ENCODE data around the gene SCN5A. TPM values are rescaled to one million over a fixed set of nuclear protein-coding genes. Genes with fewer than 3 reads are reported as not detected.

SCN5A gene
- total and polyA plus RNA-seq, 4 donors = 0.38 to 2.0 (median 0.61) TPM

- DNase-seq (no peak), ATAC-seq (ENCODE audit: low FRiP score) (no peak)
- Histone ChIP-seq H3K9me3 (ENCODE audit: control insufficient read depth, low read length) (peaks cover 2% of the 10 kb centered on the region), H3K4me3 (ENCODE audit: low read length in 2 of 2) (no peak overlapping the region), H3K4me1 (ENCODE audit: control insufficient read depth in 1 of 2, insufficient read depth in 2 of 2, low read length in 2 of 2) (no peaks in the 10 kb centered on the region), H3K27ac (ENCODE audit: low read depth in 1 of 2, low read length in 2 of 2) (no peak overlapping the region), H3K27me3 (ENCODE audit: control insufficient read depth in 1 of 2, insufficient read depth in 2 of 2, low read length in 1 of 2) (no peaks in the 10 kb centered on the region), H3K36me3 (ENCODE audit: control insufficient read depth in 1 of 2, insufficient read depth in 2 of 2, low read length in 1 of 2) (no peaks in the 10 kb centered on the region)
- intact Hi-C loops (cut with DNase I) = no loop called here
- WGBS, 2 donors = 76 to 81% methylated on average over 6 of the region's 6 CpGs
Measured at GRCh38 chr3:38552364-38552763, 97.1 kb downstream of the SCN5A start.

DNA sequence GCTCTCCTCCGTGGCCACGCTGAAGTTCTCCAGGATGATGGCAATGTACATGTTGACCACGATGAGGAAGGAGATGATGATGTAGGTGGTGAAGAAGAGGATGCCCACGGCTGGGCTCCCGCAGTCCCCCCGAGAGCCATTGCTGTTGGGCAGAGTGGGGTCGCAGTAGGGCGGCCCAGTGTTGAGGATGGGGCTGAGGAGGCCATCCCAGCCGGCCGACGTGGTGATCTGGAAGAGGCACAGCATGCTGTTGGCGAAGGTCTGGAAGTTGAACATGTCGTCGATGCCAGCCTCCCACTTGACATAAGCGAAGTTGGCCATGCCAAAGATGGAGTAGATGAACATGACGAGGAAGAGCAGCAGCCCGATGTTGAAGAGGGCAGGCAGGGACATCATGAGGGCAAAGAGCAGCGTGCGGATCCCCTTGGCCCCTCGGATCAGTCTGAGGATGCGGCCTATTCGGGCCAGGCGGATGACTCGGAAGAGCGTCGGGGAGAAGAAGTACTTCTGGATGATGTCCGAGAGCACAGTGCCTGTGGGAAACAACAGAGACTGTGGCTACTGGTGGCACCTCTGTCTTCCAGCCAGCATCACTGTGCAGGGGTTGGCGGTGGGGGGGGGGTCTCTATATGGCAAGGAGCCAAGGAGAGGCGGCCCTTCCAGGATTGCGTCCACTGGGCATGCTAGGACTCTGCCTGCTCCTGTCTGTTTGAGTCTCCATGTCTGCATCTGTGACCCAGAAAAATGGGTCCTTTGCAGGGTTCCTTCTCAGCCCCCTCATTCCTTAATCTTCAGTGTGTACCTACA is 98.3 kb downstream of the SCN5A start:
- intact Hi-C loops (cut with DNase I) = no loop called here
- Histone ChIP-seq H3K27me3 (ENCODE audit: control insufficient read depth in 1 of 2, insufficient read depth in 2 of 2, low read length in 1 of 2) (no peaks in the 10 kb centered on the region), H3K4me1 (ENCODE audit: control insufficient read depth in 1 of 2, insufficient read depth in 2 of 2, low read length in 2 of 2) (no peaks in the 10 kb centered on the region), H3K9me3 (ENCODE audit: control insufficient read depth, low read length) (peaks cover 2% of the 10 kb centered on the region), H3K27ac (ENCODE audit: low read depth in 1 of 2, low read length in 2 of 2) (no peak overlapping the region), H3K4me3 (ENCODE audit: low read length in 2 of 2) (no peak overlapping the region), H3K36me3 (ENCODE audit: control insufficient read depth in 1 of 2, insufficient read depth in 2 of 2, low read length in 1 of 2) (no peaks in the 10 kb centered on the region)
- no peak for ATAC-seq (ENCODE audit: low FRiP score)
- WGBS, 2 donors = 94 to 95% methylated on average over 30 of the region's 30 CpGs
- peak in 1 of 2 donors; percentile 47 for DNase-seq

DNA sequence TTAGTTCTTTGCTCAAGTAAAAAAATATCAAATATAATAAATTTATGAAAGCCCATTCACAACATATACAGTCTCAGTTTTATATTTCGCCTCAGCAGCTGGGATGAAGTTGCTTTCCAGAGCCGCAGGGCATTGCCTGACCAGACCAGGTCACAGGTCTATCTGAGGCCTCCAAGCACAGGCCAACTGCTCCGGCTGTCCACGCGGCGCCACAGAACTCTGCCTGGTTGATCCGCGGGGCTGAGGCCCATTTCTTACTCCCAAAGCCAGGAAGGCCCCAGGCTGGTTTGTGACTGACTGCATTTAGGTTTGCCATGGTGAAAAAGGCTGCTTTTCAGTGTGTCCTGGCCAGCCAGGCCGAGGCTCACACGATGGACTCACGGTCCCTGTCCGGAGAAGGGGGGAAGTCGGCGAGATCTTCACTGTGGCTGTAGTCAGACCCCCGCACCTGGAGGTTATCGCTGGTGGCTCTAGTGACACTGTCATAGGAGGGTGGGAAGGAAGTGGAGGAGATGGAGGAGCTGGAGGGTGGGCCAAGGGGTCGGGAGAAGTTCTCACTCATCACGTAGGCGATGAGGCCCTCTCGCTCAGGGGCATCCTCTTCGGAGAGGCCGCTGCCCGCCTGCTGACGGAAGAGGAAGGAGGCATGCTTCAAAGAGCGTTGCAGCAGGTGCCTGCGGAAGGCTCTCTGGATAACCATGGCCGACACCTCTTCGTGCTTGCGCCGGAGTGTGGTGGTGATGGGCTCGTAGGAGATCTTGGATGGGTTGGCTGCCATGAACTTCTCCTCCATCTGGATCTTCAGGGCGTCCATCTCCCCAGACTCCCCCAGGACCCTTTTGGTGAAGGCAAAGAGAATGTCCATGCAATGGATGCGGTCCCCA is 99.3 kb downstream of the SCN5A start:
- 96 to 97% methylated on average over 33 of the region's 33 CpGs for WGBS, 2 donors
- intact Hi-C loops (cut with DNase I) = no loop called here
- DNase-seq (peak in 1 of 2 donors; percentile 50), ATAC-seq (ENCODE audit: low FRiP score) (no peak)
- H3K4me1 ChIP-seq (ENCODE audit: control insufficient read depth in 1 of 2, insufficient read depth in 2 of 2, low read length in 2 of 2) = no peaks in the 10 kb centered on the region
- H3K4me3 ChIP-seq (ENCODE audit: low read length in 2 of 2) = no peak overlapping the region
- H3K27ac ChIP-seq (ENCODE audit: low read depth in 1 of 2, low read length in 2 of 2) = no peak overlapping the region
- peaks cover 2% of the 10 kb centered on the region for H3K9me3 ChIP-seq (ENCODE audit: control insufficient read depth, low read length)
- H3K36me3 ChIP-seq (ENCODE audit: control insufficient read depth in 1 of 2, insufficient read depth in 2 of 2, low read length in 1 of 2) = no peaks in the 10 kb centered on the region
- H3K27me3 ChIP-seq (ENCODE audit: control insufficient read depth in 1 of 2, insufficient read depth in 2 of 2, low read length in 1 of 2) = no peaks in the 10 kb centered on the region

DNA sequence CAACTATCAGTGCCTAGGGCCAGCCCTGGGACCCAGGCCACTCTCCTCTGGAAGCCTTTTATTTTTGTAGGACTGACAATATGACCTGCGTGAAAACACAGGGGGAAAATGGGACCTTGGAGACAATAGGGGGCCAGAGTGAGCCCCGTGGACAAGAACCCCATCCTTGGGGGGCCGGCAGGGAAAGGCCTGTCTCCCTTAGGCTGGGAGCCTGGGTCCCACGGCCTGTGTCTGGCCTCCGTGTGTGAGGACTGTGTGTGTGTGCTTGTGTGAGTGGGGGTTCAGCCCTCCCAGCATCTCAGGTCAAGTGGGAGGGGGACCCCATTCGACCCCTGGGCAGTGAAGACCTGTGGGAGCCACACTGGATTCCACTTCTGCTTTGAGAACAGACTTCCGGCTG is 100.0 kb downstream of the SCN5A start:
- H3K4me1 ChIP-seq (ENCODE audit: control insufficient read depth in 1 of 2, insufficient read depth in 2 of 2, low read length in 2 of 2) = no peaks in the 10 kb centered on the region
- peak in 1 of 2 donors; percentile 45 for DNase-seq
- no peaks in the 10 kb centered on the region for H3K27me3 ChIP-seq (ENCODE audit: control insufficient read depth in 1 of 2, insufficient read depth in 2 of 2, low read length in 1 of 2)
- no peak overlapping the region for H3K4me3 ChIP-seq (ENCODE audit: low read length in 2 of 2)
- peaks cover 2% of the 10 kb centered on the region for H3K9me3 ChIP-seq (ENCODE audit: control insufficient read depth, low read length)
- 89 to 91% methylated on average over 7 of the region's 7 CpGs for WGBS, 2 donors
- no peaks in the 10 kb centered on the region for H3K36me3 ChIP-seq (ENCODE audit: control insufficient read depth in 1 of 2, insufficient read depth in 2 of 2, low read length in 1 of 2)
- no peak overlapping the region for H3K27ac ChIP-seq (ENCODE audit: low read depth in 1 of 2, low read length in 2 of 2)
- intact Hi-C loops (cut with DNase I) = no loop called here
- no peak for ATAC-seq (ENCODE audit: low FRiP score)

- no peak for DNase-seq
- 83 to 91% methylated on average over 9 of the region's 9 CpGs for WGBS, 2 donors
- Histone ChIP-seq H3K27me3 (ENCODE audit: control insufficient read depth in 1 of 2, insufficient read depth in 2 of 2, low read length in 1 of 2) (no peaks in the 10 kb centered on the region), H3K9me3 (ENCODE audit: control insufficient read depth, low read length) (peaks cover under 1% of the 10 kb centered on the region), H3K4me1 (ENCODE audit: control insufficient read depth in 1 of 2, insufficient read depth in 2 of 2, low read length in 2 of 2) (no peaks in the 10 kb centered on the region), H3K27ac (ENCODE audit: low read depth in 1 of 2, low read length in 2 of 2) (no peak overlapping the region), H3K36me3 (ENCODE audit: control insufficient read depth in 1 of 2, insufficient read depth in 2 of 2, low read length in 1 of 2) (no peaks in the 10 kb centered on the region), H3K4me3 (ENCODE audit: low read length in 2 of 2) (no peak overlapping the region)
- intact Hi-C loops (cut with DNase I) = no loop called here
- no peak for ATAC-seq (ENCODE audit: low FRiP score)
Measured at GRCh38 chr3:38549082-38549481, 100.4 kb downstream of the SCN5A start.

DNA sequence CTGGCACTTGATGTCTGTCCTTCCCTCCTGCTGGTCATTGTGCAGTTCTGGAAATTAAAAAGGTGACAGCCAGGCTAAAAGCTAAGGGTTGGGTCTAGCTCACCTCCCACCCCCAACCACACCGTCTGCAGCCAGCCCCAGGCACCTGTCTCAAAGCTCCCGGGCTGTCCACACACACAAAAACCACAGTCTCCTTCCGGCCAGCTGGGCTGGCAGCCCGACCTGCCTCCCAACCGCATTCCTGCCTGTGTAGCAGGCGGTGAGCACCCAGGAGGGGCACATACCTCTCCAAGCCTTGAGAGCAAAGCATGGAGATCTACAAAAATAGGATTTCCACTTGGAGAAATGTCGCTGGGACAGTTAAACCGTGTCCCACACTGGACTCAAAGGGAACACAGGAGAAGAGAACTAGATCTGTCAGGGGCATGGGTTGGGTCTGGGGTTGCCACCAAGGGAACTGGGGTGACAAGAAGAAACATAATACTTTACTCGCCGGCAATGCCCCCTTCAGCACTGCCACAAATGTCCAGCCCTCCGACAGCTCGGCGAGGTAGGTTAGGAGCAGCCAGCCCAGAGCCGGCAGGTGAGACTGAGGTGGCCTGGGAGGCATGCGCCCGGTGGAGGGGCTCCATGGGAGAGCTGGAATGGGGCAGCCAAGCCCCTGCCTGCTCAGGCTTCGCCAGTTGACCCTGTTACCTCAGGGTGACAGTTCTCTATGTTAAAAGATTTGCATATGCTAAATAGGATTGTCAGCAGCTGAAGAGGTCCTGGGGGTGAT is 101.1 kb downstream of the SCN5A start:
- no peaks in the 10 kb centered on the region for H3K27me3 ChIP-seq (ENCODE audit: control insufficient read depth in 1 of 2, insufficient read depth in 2 of 2, low read length in 1 of 2)
- no peaks in the 10 kb centered on the region for H3K9me3 ChIP-seq (ENCODE audit: control insufficient read depth, low read length)
- H3K36me3 ChIP-seq (ENCODE audit: control insufficient read depth in 1 of 2, insufficient read depth in 2 of 2, low read length in 1 of 2) = no peaks in the 10 kb centered on the region
- DNase-seq (no peak), ATAC-seq (ENCODE audit: low FRiP score) (no peak)
- WGBS, 2 donors = 61 to 65% methylated on average over 17 of the region's 17 CpGs
- no peak overlapping the region for H3K4me3 ChIP-seq (ENCODE audit: low read length in 2 of 2)
- H3K4me1 ChIP-seq (ENCODE audit: control insufficient read depth in 1 of 2, insufficient read depth in 2 of 2, low read length in 2 of 2) = no peaks in the 10 kb centered on the region
- no peak overlapping the region for H3K27ac ChIP-seq (ENCODE audit: low read depth in 1 of 2, low read length in 2 of 2)
- intact Hi-C loops (cut with DNase I) = no loop called here

DNA sequence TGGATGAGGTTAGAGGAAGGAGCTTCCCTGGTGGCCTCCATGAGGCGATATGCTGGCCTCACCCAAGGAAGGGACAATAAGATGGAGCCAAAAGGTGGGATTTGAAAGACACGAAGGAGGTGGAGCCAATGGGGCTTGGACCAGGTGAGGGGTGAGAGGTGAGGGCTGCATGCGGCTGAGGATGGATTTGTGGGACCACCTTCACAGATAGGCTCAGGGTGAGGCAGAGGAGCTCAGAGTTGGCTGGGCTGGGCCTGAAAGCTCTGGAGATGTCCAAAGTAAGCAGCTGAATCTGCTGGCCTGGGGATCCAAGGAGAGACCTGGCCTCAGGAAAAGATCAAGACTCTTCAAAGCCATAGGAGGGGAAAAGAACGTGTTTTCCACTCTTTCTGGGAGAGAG is 103.5 kb downstream of the SCN5A start:
- intact Hi-C loops (cut with DNase I) = no loop called here
- Histone ChIP-seq H3K27ac (ENCODE audit: low read depth in 1 of 2, low read length in 2 of 2) (no peak overlapping the region), H3K4me3 (ENCODE audit: low read length in 2 of 2) (no peak overlapping the region), H3K36me3 (ENCODE audit: control insufficient read depth in 1 of 2, insufficient read depth in 2 of 2, low read length in 1 of 2) (no peaks in the 10 kb centered on the region), H3K9me3 (ENCODE audit: control insufficient read depth, low read length) (no peaks in the 10 kb centered on the region), H3K4me1 (ENCODE audit: control insufficient read depth in 1 of 2, insufficient read depth in 2 of 2, low read length in 2 of 2) (no peaks in the 10 kb centered on the region), H3K27me3 (ENCODE audit: control insufficient read depth in 1 of 2, insufficient read depth in 2 of 2, low read length in 1 of 2) (no peaks in the 10 kb centered on the region)
- ATAC-seq (ENCODE audit: low FRiP score) = no peak
- 90 to 92% methylated on average over 4 of the region's 4 CpGs for WGBS, 2 donors
- no peak for DNase-seq

- H3K36me3 ChIP-seq (ENCODE audit: control insufficient read depth in 1 of 2, insufficient read depth in 2 of 2, low read length in 1 of 2) = no peaks in the 10 kb centered on the region
- no peak overlapping the region for H3K27ac ChIP-seq (ENCODE audit: low read depth in 1 of 2, low read length in 2 of 2)
- no peaks in the 10 kb centered on the region for H3K9me3 ChIP-seq (ENCODE audit: control insufficient read depth, low read length)
- H3K4me3 ChIP-seq (ENCODE audit: low read length in 2 of 2) = no peak overlapping the region
- no peaks in the 10 kb centered on the region for H3K4me1 ChIP-seq (ENCODE audit: control insufficient read depth in 1 of 2, insufficient read depth in 2 of 2, low read length in 2 of 2)
- DNase-seq (no peak), ATAC-seq (ENCODE audit: low FRiP score) (no peak)
- no peaks in the 10 kb centered on the region for H3K27me3 ChIP-seq (ENCODE audit: control insufficient read depth in 1 of 2, insufficient read depth in 2 of 2, low read length in 1 of 2)
- whole genome bisulfite sequencing, 2 donors = 69 to 73% methylated on average over 1 of the region's 1 CpG
- intact Hi-C loops (cut with DNase I) = no loop called here
Measured at GRCh38 chr3:38545550-38545949, 103.9 kb downstream of the SCN5A start.

Measured in aorta (tissue), 5 donors.